Measurements from ENCODE around the gene SPPL2B. TPM values are rescaled to one million over a fixed set of nuclear protein-coding genes. Genes with fewer than 3 reads are reported as not detected.

Gene SPPL2B
- total RNA-seq, 6 donors from 2014 or later, result 38.3 to 268 (median 61.7) TPM

GRCh38 chr19:2362046-2362969 lies 33.8 kb downstream of the SPPL2B start:
- Histone ChIP-seq H3K27me3 (peaks cover 0 to 20% (median 11%) of the 10 kb centered on the region in 4 donors), H3K4me1 (no peaks in the 10 kb centered on the region), H3K36me3 (no peaks in the 10 kb centered on the region), H3K9me3 (no peaks in the 10 kb centered on the region), H3K27ac (no peak overlapping the region), H3K4me3 (no peak overlapping the region)
- ATAC-seq (ENCODE audit: low FRiP score in 2 of 2) (no peak), DNase-seq (no peak)
- TF ChIP-seq EP300 (IDR thresholded peaks at IDR 0.05) (no peak), POLR2AphosphoS5 (IDR thresholded peaks at IDR 0.05) (no peak), CTCF (IDR thresholded peaks at IDR 0.05) (no peak), POLR2A (IDR thresholded peaks at IDR 0.05) (no peak)
- 90 to 91% methylated on average over 11 of the region's 11 CpGs for WGBS, 2 donors

GRCh38 chr19:2362970-2363300 lies 34.5 kb downstream of the SPPL2B start:
- Histone ChIP-seq H3K9me3 (no peaks in the 10 kb centered on the region), H3K27me3 (peaks cover 0 to 20% (median 11%) of the 10 kb centered on the region in 4 donors), H3K4me3 (no peak overlapping the region), H3K36me3 (no peaks in the 10 kb centered on the region), H3K4me1 (no peaks in the 10 kb centered on the region), H3K27ac (no peak overlapping the region)
- 78 to 80% methylated on average over 15 of the region's 15 CpGs for WGBS, 2 donors
- DNase-seq (no peak), ATAC-seq (ENCODE audit: low FRiP score in 2 of 2) (no peak)
- TF ChIP-seq POLR2A (IDR thresholded peaks at IDR 0.05), result no peak
- no peak for TF ChIP-seq CTCF (IDR thresholded peaks at IDR 0.05)
- no peak for TF ChIP-seq EP300 (IDR thresholded peaks at IDR 0.05)
- no peak for TF ChIP-seq POLR2AphosphoS5 (IDR thresholded peaks at IDR 0.05)

- no peak overlapping the region for H3K27ac ChIP-seq
- 70 to 73% methylated on average over 17 of the region's 17 CpGs for WGBS, 2 donors
- no peaks in the 10 kb centered on the region for H3K36me3 ChIP-seq
- H3K9me3 ChIP-seq, result no peaks in the 10 kb centered on the region
- no peak for ATAC-seq (ENCODE audit: low FRiP score in 2 of 2)
- DNase-seq, result no peak
- TF ChIP-seq POLR2A (IDR thresholded peaks at IDR 0.05), result no peak
- no peak for TF ChIP-seq POLR2AphosphoS5 (IDR thresholded peaks at IDR 0.05)
- no peak for TF ChIP-seq EP300 (IDR thresholded peaks at IDR 0.05)
- no peak for TF ChIP-seq CTCF (IDR thresholded peaks at IDR 0.05)
- no peak overlapping the region for H3K4me3 ChIP-seq
- H3K27me3 ChIP-seq, result peaks cover 0 to 20% (median 11%) of the 10 kb centered on the region in 4 donors
- H3K4me1 ChIP-seq, result no peaks in the 10 kb centered on the region
These were observed 34.9 kb downstream of the SPPL2B start for GRCh38 chr19:2363419-2363818.

GRCh38 chr19:2365201-2365970 lies 36.9 kb downstream of the SPPL2B start:
- TF ChIP-seq POLR2A (IDR thresholded peaks at IDR 0.05) (no peak), CTCF (IDR thresholded peaks at IDR 0.05) (no peak), EP300 (IDR thresholded peaks at IDR 0.05) (no peak), POLR2AphosphoS5 (IDR thresholded peaks at IDR 0.05) (no peak)
- no peaks in the 10 kb centered on the region for H3K9me3 ChIP-seq
- no peaks in the 10 kb centered on the region for H3K4me1 ChIP-seq
- WGBS, 2 donors, result 41 to 50% methylated on average over 10 of the region's 10 CpGs
- H3K27ac ChIP-seq, result no peak overlapping the region
- no peak for DNase-seq
- no peak overlapping the region for H3K4me3 ChIP-seq
- no peak for ATAC-seq (ENCODE audit: low FRiP score in 2 of 2)
- H3K36me3 ChIP-seq, result no peaks in the 10 kb centered on the region
- H3K27me3 ChIP-seq, result peaks cover 0 to 13% (median 7%) of the 10 kb centered on the region in 4 donors

Data from upper lobe of left lung (tissue), 6 donors.